HL-60 (cell line): ENCODE data around the gene TLK2.
"Not testable (repeated sequence)": the region's sequence is repeated elsewhere in the genome, so short reads cannot be mapped to it uniquely, and the experiment has no call there.

Experiments
- GABPA ChIP-seq: IDR thresholded peaks from 2 replicates; pipeline ENCODE4 v1.6.1; 2012; ENCODE audit warnings: low read depth
- POLR2AphosphoS5 ChIP-seq: IDR thresholded peaks from 2 replicates; pipeline ENCODE4 v1.6.1; 2012; ENCODE audit warnings: low read depth
- SPI1 ChIP-seq: IDR thresholded peaks from 2 replicates; pipeline ENCODE4 v1.6.1; 2012; ENCODE audit warnings: low read depth, mild to moderate bottlenecking, borderline replicate concordance
- TF ChIP-seq, protein P1 (sequence below): IDR thresholded peaks from one replicate; pipeline ENCODE4 v1.5.1; 2011; ENCODE audit warnings: low read length, control low read depth, inconsistent platforms; ENCODE audit not compliant: insufficient read depth
- TF ChIP-seq, protein P2 (sequence below): IDR thresholded peaks from 2 replicates; pipeline ENCODE4 v1.6.1; 2012; ENCODE audit warnings: low read depth; ENCODE audit not compliant: insufficient replicate concordance

DNA sequence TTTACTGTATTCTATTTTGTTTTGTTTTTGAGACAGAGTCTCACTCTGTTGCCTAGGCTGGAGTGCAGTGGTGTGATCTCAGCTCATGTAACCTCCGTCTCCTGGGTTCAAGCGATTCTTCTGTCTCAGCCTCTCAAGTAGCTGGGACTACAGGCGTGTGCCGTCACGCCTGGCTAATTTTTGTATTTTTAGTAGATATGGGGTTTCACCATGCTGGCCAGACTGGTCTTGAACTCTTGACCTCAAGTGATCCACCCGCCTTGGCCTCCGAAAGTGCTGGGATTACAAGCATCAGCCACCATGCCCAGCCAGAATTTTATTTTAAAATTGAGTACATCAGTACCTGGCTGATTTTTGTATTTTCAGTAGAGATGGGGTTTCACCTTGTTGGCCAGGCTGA is 15.4 kb downstream of the TLK2 start:
- TF ChIP-seq, protein P1, sequence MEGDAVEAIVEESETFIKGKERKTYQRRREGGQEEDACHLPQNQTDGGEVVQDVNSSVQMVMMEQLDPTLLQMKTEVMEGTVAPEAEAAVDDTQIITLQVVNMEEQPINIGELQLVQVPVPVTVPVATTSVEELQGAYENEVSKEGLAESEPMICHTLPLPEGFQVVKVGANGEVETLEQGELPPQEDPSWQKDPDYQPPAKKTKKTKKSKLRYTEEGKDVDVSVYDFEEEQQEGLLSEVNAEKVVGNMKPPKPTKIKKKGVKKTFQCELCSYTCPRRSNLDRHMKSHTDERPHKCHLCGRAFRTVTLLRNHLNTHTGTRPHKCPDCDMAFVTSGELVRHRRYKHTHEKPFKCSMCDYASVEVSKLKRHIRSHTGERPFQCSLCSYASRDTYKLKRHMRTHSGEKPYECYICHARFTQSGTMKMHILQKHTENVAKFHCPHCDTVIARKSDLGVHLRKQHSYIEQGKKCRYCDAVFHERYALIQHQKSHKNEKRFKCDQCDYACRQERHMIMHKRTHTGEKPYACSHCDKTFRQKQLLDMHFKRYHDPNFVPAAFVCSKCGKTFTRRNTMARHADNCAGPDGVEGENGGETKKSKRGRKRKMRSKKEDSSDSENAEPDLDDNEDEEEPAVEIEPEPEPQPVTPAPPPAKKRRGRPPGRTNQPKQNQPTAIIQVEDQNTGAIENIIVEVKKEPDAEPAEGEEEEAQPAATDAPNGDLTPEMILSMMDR: not testable (repeated sequence)
- TF ChIP-seq POLR2AphosphoS5, SPI1, GABPA: not testable (repeated sequence)
- TF ChIP-seq, protein P2, sequence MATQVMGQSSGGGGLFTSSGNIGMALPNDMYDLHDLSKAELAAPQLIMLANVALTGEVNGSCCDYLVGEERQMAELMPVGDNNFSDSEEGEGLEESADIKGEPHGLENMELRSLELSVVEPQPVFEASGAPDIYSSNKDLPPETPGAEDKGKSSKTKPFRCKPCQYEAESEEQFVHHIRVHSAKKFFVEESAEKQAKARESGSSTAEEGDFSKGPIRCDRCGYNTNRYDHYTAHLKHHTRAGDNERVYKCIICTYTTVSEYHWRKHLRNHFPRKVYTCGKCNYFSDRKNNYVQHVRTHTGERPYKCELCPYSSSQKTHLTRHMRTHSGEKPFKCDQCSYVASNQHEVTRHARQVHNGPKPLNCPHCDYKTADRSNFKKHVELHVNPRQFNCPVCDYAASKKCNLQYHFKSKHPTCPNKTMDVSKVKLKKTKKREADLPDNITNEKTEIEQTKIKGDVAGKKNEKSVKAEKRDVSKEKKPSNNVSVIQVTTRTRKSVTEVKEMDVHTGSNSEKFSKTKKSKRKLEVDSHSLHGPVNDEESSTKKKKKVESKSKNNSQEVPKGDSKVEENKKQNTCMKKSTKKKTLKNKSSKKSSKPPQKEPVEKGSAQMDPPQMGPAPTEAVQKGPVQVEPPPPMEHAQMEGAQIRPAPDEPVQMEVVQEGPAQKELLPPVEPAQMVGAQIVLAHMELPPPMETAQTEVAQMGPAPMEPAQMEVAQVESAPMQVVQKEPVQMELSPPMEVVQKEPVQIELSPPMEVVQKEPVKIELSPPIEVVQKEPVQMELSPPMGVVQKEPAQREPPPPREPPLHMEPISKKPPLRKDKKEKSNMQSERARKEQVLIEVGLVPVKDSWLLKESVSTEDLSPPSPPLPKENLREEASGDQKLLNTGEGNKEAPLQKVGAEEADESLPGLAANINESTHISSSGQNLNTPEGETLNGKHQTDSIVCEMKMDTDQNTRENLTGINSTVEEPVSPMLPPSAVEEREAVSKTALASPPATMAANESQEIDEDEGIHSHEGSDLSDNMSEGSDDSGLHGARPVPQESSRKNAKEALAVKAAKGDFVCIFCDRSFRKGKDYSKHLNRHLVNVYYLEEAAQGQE: not testable (repeated sequence)
